Myocyte (in vitro differentiated cells): ENCODE data around the gene DCAF15. TPM values are rescaled to one million over a fixed set of nuclear protein-coding genes. Genes with fewer than 3 reads are reported as not detected.
"Not testable (repeated sequence)": the region's sequence is repeated elsewhere in the genome, so short reads cannot be mapped to it uniquely, and the experiment has no call there.

Source experiments
- DNase-seq: peaks from one replicate; pipeline ENCODE4 v3.0.0-alpha.2; 2012; ENCODE audit warnings: low read depth
- polyA plus RNA-seq: library from polyadenylated mRNA; unstranded; fragments of >200 nt; gene quantifications from one replicate; pipeline ENCODE4 v1.2.1, GENCODE V29; 2012; ENCODE audit warnings: missing spikeins
- total RNA-seq: library from RNA; depleted of rRNA; stranded (reverse); fragments of >200 nt; gene quantifications from 2 replicates; pipeline ENCODE4 v1.2.3, GENCODE V29; 2014

DCAF15 gene, protein sequence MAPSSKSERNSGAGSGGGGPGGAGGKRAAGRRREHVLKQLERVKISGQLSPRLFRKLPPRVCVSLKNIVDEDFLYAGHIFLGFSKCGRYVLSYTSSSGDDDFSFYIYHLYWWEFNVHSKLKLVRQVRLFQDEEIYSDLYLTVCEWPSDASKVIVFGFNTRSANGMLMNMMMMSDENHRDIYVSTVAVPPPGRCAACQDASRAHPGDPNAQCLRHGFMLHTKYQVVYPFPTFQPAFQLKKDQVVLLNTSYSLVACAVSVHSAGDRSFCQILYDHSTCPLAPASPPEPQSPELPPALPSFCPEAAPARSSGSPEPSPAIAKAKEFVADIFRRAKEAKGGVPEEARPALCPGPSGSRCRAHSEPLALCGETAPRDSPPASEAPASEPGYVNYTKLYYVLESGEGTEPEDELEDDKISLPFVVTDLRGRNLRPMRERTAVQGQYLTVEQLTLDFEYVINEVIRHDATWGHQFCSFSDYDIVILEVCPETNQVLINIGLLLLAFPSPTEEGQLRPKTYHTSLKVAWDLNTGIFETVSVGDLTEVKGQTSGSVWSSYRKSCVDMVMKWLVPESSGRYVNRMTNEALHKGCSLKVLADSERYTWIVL
- 13.7 and 15.8 TPM in 2 replicates for total RNA-seq
- 20.7 TPM for polyA plus RNA-seq

- DNase-seq, result peak; percentile 100
Observed at GRCh38 chr19:13952154-13952930, at the start of gene DCAF15. Gene DCAF15 (plus strand): TSS chr19:13952509. CDS start chr19:13952513, 4 bp downstream.

- DNase-seq, result no peak
Observed at GRCh38 chr19:13902993-13903555, 49.2 kb upstream of the DCAF15 start.

GRCh38 chr19:13905634-13906520, 46.4 kb upstream of the DCAF15 start, which contains the start of the genes BRME1 and CC2D1A:
Gene BRME1 (minus strand): TSS chr19:13906117. CDS start chr19:13904892, 1,225 bp downstream.
Gene CC2D1A (plus strand): TSS chr19:13906201. CDS start chr19:13906442, 241 bp downstream.
- peak; percentile 87 for DNase-seq

GRCh38 chr19:13906521-13906904, 45.8 kb upstream of the DCAF15 start:
- DNase-seq, result peak; percentile 33

DNA sequence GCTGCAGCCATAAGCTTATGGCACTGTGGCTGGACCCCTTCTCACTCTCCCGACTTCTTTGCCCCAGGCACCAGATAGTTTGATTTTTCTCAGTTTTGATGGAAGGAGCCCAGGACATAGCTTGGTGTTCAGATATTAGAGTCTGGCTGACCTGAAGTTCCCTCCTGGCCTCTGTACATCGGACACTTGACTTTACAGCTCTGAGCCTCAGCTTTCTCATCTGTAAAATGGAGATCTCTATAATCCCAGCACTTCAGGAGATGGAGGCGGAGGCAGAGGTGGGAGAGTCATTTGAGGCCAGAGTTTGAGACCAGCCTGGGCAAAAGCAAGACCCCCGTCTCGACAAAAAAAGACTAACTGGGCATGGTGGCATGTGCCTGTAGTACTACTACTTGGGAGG, 45.4 kb upstream of the DCAF15 start:
- DNase-seq, result no peak

GRCh38 chr19:13908674-13909073, 43.6 kb upstream of the DCAF15 start:
- DNase-seq, result no peak

DNA sequence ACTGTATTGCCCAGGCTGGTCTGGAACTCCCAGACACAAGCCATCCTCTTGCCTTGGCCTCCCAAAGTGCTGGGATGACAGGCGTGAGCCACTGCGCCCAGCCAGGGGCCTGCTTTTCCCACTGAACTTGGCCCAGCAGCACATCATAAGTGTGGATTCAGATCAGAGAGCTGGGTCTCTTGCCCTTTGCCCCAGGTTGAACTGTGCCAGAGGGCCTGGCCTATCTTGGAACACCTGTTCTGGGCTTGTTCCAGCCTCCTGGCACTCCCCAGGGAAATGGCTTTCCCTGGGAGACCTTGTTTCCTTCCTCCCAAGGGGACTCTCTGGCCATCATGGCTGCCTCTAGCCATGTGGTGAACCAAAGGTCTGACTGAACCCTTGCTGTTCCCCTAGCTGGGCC, 42.9 kb upstream of the DCAF15 start:
- no peak for DNase-seq

- DNase-seq, result no peak
Observed at GRCh38 chr19:13913352-13913751, 39.0 kb upstream of the DCAF15 start.

DNA sequence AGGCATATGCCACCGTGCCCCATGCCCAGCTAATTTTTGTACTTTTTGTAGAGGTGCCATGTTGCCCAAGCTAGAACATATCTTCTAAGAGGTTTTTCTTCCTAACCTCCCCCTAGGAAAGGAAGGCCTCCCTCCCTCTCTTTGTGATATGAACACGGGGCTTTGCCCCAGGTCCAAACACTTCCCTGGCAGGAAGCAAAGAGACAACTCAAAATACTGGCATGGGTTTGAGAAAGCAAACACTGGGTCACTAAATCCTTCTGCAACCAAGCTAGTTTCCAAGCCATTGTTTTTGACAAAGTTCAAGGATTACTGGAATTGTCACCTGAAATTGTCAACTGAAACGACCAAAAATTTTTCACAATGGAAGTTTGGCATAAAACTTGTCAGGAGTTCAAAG, 37.5 kb upstream of the DCAF15 start:
- DNase-seq, result no peak

- no peak for DNase-seq
Observed at GRCh38 chr19:13917888-13918406, 34.4 kb upstream of the DCAF15 start.

DNA sequence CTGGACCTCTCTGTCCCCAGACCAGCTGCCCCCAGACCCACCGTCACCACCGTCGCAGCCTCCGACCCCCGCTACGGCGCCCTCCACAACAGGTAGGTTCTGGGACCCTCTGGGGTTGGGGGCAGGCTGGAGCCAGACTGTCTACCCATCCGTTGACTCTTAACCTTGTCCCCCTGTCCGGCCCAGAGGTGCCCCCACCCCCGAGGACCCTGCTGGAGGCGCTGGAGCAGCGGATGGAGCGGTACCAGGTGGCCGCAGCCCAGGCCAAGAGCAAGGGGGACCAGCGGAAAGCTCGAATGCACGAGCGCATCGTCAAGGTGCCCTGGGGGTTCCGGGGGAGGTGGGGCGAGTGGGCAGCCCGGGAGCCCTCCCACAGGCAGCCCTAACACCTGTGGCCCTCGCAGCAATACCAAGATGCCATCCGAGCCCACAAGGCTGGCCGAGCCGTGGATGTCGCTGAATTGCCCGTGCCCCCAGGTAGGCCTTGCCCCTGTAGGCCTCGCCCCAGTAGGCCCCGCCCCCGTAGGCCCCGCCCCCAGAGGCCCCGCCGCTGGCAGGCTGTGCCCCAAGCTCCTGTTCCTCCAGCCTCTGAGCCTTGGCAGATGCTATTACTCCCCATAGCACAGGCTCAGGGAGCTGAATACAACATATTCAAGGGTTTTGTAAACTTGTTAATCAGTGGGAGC, 33.4 kb upstream of the DCAF15 start:
- no peak for DNase-seq

DNA sequence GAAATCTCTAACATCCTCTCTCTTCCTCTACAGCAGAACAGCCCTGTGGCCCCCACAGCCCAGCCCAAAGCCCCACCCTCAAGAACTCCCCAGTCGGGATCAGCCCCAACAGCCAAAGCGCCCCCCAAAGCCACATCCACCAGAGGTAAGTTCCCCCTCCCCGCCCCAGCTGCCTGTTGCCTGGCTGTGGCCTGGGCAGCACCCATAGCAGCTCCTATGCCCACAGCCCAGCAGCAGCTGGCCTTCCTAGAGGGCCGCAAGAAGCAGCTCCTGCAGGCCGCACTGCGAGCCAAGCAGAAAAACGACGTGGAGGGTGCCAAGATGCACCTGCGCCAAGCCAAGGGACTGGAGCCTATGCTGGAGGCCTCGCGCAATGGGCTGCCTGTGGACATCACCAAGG, 31.8 kb upstream of the DCAF15 start:
- DNase-seq, result no peak

DNA sequence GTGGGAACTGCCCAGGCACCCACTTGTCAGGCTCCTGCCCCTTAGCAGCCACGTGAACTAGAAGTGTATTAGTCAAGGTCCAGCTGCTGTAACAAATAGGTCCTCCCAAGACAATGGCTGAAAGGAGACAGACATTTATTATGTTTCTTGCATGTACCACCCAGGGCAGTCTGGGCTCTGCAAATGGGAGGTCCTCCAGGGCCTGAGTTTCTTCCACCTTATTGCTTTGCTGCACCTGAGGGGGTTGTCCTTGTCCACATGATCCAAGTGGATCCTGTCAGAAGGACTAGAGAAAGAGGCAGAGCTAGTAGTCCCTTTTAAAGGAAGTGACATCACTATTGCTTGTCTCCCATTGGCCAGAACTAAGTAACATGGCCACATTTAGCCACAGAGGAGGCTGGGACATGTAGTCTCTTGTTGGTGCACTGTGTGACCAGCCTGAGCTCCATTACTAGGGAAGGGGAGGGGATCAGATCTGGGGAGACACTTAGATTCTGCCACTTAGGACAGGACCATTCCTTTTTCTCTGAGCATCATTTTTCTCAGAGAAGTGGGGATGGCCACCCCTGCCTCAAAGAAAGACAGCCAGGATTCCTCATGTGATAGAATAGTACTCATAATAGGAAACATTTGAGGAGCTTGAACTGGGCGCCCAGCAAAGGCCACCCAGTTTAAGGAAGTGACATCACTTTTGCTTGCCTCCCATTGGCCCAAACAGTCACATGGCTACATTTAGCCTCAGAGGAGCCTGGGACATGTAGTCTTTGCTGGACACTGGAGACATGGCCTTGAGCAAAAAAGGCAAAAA, 31.2 kb upstream of the DCAF15 start:
- DNase-seq, result no peak

GRCh38 chr19:13922118-13922517, 30.2 kb upstream of the DCAF15 start:
- DNase-seq, result not testable (repeated sequence)

GRCh38 chr19:13923194-13923987, 28.9 kb upstream of the DCAF15 start:
- DNase-seq, result no peak

DNA sequence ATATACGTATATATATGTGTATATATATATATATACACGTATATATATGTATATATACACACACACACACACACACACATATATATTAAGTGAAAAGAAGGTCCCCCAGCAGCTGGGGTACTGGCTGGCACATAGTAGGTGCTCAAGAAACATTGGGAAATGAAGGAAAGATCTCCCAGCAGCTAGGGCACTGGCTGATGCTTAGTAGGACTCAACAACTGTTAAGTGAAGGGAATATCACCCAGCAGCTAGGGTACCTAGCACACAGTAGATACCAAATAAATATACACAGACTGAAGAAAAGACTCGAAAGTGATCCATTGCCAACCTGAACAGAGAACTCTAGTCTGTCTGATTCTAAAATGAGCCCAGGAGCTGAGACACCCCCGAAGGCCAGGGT, 26.3 kb upstream of the DCAF15 start:
- DNase-seq, result no peak

DNA sequence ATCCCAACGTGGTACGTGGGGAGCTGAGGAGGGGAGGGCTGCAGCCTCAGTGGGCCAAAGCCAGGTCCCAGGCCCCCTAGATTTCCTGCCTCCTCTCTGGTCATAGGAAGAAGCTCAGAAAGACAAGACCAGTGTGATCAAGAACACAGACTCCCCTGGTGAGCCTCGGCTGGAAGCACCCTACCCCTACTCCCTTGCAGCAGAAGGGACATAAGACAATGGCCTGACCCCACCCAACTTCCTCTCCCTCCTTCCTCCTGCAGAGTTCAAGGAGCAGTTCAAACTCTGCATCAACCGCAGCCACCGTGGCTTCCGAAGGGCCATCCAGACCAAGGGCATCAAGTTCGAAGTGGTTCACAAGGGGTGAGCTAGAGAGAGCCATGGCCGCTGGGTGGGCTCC, 25.6 kb upstream of the DCAF15 start:
- DNase-seq, result no peak

DNA sequence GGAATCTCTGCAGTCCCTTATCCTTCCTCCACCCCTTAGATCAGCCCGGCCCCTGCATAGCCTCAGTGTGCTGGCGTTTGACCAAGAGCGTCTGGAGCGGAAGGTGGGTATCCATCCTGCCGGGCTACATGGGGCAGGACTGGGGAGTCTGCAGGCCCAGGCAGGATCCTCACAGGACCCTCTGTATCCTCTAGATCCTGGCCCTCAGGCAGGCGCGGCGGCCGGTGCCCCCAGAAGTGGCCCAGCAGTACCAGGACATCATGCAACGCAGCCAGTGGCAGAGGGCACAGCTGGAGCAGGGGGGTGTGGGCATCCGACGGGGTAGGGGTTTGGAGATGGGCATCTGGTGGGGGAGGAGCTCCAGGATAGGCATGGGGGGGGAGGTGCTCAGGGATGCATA, 23.0 kb upstream of the DCAF15 start:
- no peak for DNase-seq
